ENCODE data around the gene SPACA9. TPM values are rescaled to one million over a fixed set of nuclear protein-coding genes. Genes with fewer than 3 reads are reported as not detected.

Gene SPACA9
- polyA plus RNA-seq, 2 of the 4 experiments (the other 2 are of a cell fraction), result 3.1 to 3.6 TPM

DNA sequence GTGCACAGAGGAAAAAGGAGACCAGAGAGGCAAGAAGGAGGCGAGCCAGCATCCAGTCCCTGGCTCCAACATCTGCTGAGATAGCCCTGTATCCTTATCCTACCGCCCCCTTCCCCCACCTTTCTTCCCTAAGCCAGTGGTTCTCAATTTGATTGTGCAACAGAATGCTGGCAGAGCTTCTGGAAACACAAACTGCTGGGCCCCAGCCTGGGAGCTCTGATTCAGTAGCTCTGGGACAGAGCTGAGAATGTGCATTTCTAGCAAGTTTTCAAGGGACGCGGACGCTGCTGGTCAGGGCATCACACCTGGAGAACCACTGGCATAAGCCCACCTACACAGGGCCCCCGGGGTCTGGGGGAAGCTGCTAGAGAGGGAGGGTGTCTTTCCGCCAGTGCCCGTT is 21.7 kb upstream of the SPACA9 start:
- POLR2A ChIA-PET, result interaction anchor here (0.5 kb wide), 1 partner anchor 509 kb away, joined by 5 read pairs; no protein-coding TSS in a partner anchor
- WGBS (ENCODE audit: missing lambda C conversion rate), result 69% methylated on average over 8 of the region's 8 CpGs
- CTCF ChIA-PET, result no interaction called here
- Histone ChIP-seq H3K4me3 (no peak overlapping the region), H3K9me3 (no peaks in the 10 kb centered on the region), H3K27ac (no peak overlapping the region), H3K4me2 (no peak overlapping the region), H3K4me1 (no peaks in the 10 kb centered on the region)
- DNase-seq (ENCODE audit: low read depth in 1 of 2, low spot score in 1 of 2) (no peak), FAIRE-seq (no peak), ATAC-seq (peak; percentile 15 to 31; a peak in 2 of 6 replicates)
- TF ChIP-seq EHF (CRISPR knock-in tag; IDR thresholded peaks at IDR 0.05), result no peak
- TF ChIP-seq RARB (CRISPR knock-in tag; IDR thresholded peaks at IDR 0.05), result no peak
- TF ChIP-seq CEBPB (IDR thresholded peaks at IDR 0.05), result 0 out of 4 replicates have a peak, but pooled peaks of 1 of the 2 experiments have one; percentile 16

- CTCF ChIA-PET, result interaction anchor here (1.4 kb wide), 1 partner anchor 13 kb away, joined by 4 read pairs; no protein-coding TSS in a partner anchor
- Histone ChIP-seq H3K27ac (no peak overlapping the region), H3K9me3 (no peaks in the 10 kb centered on the region), H3K4me2 (no peak overlapping the region), H3K4me3 (no peak overlapping the region), H3K4me1 (no peaks in the 10 kb centered on the region)
- peak; percentile 42 to 64; a peak in 5 of 6 replicates for ATAC-seq
- no peak for FAIRE-seq
- no peak for TF ChIP-seq PHF8 (IDR thresholded peaks at IDR 0.05; ENCODE audit: borderline replicate concordance, low read depth)
- TF ChIP-seq, protein P1, sequence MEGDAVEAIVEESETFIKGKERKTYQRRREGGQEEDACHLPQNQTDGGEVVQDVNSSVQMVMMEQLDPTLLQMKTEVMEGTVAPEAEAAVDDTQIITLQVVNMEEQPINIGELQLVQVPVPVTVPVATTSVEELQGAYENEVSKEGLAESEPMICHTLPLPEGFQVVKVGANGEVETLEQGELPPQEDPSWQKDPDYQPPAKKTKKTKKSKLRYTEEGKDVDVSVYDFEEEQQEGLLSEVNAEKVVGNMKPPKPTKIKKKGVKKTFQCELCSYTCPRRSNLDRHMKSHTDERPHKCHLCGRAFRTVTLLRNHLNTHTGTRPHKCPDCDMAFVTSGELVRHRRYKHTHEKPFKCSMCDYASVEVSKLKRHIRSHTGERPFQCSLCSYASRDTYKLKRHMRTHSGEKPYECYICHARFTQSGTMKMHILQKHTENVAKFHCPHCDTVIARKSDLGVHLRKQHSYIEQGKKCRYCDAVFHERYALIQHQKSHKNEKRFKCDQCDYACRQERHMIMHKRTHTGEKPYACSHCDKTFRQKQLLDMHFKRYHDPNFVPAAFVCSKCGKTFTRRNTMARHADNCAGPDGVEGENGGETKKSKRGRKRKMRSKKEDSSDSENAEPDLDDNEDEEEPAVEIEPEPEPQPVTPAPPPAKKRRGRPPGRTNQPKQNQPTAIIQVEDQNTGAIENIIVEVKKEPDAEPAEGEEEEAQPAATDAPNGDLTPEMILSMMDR (IDR thresholded peaks at IDR 0.05), result no peak
- no peak for TF ChIP-seq PBX3 (IDR thresholded peaks at IDR 0.05)
- no peak for TF ChIP-seq EHMT2 (IDR thresholded peaks at IDR 0.05; ENCODE audit: low read depth)
- TF ChIP-seq ZSCAN20 (CRISPR knock-in tag; IDR thresholded peaks at IDR 0.05), result no peak
- TF ChIP-seq, protein P2, sequence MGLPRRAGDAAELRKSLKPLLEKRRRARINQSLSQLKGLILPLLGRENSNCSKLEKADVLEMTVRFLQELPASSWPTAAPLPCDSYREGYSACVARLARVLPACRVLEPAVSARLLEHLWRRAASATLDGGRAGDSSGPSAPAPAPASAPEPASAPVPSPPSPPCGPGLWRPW (IDR thresholded peaks at IDR 0.05), result no peak
- no peak for TF ChIP-seq TP53 (CRISPR knock-in tag; IDR thresholded peaks at IDR 0.05)
- TF ChIP-seq, protein P3, sequence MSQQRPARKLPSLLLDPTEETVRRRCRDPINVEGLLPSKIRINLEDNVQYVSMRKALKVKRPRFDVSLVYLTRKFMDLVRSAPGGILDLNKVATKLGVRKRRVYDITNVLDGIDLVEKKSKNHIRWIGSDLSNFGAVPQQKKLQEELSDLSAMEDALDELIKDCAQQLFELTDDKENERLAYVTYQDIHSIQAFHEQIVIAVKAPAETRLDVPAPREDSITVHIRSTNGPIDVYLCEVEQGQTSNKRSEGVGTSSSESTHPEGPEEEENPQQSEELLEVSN (IDR thresholded peaks at IDR 0.05; ENCODE audit: borderline replicate concordance, low read depth), result no peak
- TF ChIP-seq ESRRA (IDR thresholded peaks at IDR 0.05; ENCODE audit: borderline replicate concordance, low read length), result no peak
- TF ChIP-seq TFCP2L1 (CRISPR knock-in tag; IDR thresholded peaks at IDR 0.05), result no peak
- TF ChIP-seq ZFP36 (IDR thresholded peaks at IDR 0.05; ENCODE audit: borderline replicate concordance, partially characterized antibody), result no peak
- no peak for TF ChIP-seq FOSL2 (IDR thresholded peaks at IDR 0.05)
- no peak for TF ChIP-seq FOSL2 (CRISPR knock-in tag; IDR thresholded peaks at IDR 0.05)
- no peak for TF ChIP-seq KDM5A (IDR thresholded peaks at IDR 0.05)
- TF ChIP-seq FOXS1 (CRISPR knock-in tag; IDR thresholded peaks at IDR 0.05), result no peak
- no peak for TF ChIP-seq CHD2 (IDR thresholded peaks at IDR 0.05; ENCODE audit: low read length, partially characterized antibody)
- TF ChIP-seq RCOR1 (IDR thresholded peaks at IDR 0.05; ENCODE audit: low read depth, low read length), result no peak
- no peak for TF ChIP-seq KDM1A (IDR thresholded peaks at IDR 0.05; ENCODE audit: low read depth)
- no peak for TF ChIP-seq MAFK (IDR thresholded peaks at IDR 0.05; ENCODE audit: partially characterized antibody)
- POLR2A ChIA-PET, result interaction anchor here (0.6 kb wide), 1 partner anchor 42 kb away, joined by 3 read pairs; no protein-coding TSS in a partner anchor
- DNase-seq (ENCODE audit: low read depth in 1 of 2, low spot score in 1 of 2), result no peak
- 58% methylated on average over 13 of the region's 24 CpGs for WGBS (ENCODE audit: missing lambda C conversion rate)
Measured at GRCh38 chr9:132857616-132858342, 20.9 kb upstream of the SPACA9 start.
